GM19438 (cell line): ENCODE data around the gene GXYLT2.

ENCODE experiments used
- ATAC-seq: cut with Tn5 transposase; IDR thresholded peaks from one replicate; pipeline ENCODE4 v1.9.1; 2021; ENCODE audit warnings: low read depth; ENCODE audit not compliant: unreplicated experiment

GXYLT2 gene

DNA sequence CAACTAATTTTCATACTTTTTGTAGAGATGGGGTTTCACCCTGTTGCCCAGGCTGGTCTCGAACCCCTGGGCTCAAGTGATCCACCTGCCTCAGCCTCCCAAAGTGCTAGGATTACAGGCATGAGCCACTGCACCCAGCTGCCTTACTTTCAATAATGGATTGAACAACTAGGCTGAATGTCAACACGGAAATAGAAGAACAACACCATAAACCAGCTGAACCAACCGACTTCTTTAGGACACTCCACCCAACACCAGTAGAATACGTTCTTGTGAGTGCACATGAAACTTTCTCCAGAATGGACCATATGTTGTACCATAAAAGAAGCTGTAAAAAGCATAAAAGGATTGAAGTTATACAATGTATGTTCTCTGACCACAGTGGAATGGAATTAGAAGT, 42.9 kb downstream of the GXYLT2 start:
- ATAC-seq, result no peak

DNA sequence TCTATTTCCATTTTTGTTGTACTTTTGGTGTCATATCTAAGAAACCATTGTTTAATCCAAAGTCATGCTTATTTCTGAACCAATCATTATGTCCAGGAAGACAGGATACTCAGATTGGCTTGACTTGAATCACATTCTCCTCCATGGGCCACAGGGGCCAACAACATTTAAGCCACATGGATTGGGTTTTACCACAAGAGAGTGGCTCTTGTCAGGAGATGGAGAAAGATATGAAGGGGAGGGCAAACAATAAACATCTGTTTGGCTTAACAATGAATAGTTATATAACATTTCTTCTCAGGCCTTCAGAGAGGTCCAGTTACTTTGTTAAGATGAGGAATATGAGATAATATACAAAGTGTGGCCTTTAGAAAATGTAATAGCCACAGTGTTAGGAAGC, 44.6 kb downstream of the GXYLT2 start:
- no peak for ATAC-seq

- peak; percentile 80 for ATAC-seq
Observed at GRCh38 chr3:72938471-72939265, 50.8 kb downstream of the GXYLT2 start.

DNA sequence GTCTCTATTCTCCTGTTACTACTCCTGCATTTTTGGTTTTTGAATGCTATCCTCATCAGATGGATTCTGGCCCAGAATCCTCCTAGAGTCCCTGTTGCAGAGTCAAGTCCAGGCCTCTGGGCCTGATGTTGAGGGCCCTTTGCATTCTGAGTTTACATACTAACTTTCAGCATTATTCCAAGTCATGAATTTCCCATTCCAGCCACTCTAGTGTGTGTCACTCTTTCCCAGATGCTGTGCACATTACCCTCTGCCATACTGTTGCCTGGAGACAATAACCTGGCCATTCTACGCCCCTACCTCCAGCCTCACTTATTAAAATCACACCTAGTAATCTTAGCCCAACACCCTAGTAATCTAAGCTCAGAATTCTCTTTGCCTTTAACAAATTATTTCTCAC, 53.4 kb downstream of the GXYLT2 start:
- no peak for ATAC-seq

DNA sequence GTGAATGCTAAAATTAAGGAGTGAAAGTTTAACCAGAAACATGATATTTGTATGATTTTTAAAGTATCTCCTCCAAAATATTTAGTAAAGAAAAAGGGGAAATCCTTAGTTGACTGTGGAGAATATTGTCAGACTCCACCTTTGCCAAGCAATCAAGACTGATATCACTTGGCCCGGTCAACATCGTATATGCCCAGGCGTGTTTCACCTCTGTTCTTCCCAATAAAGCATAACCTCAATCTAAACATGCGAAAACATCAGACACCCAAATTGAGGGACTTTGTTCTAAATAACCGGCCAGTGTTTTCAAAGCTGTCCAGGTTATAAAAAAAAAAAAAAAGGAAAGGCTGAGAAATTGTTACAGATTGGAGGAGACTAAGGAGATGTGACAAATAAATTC, 54.6 kb downstream of the GXYLT2 start:
- ATAC-seq, result no peak

GRCh38 chr3:72944696-72945095, 56.9 kb downstream of the GXYLT2 start:
- ATAC-seq, result no peak

DNA sequence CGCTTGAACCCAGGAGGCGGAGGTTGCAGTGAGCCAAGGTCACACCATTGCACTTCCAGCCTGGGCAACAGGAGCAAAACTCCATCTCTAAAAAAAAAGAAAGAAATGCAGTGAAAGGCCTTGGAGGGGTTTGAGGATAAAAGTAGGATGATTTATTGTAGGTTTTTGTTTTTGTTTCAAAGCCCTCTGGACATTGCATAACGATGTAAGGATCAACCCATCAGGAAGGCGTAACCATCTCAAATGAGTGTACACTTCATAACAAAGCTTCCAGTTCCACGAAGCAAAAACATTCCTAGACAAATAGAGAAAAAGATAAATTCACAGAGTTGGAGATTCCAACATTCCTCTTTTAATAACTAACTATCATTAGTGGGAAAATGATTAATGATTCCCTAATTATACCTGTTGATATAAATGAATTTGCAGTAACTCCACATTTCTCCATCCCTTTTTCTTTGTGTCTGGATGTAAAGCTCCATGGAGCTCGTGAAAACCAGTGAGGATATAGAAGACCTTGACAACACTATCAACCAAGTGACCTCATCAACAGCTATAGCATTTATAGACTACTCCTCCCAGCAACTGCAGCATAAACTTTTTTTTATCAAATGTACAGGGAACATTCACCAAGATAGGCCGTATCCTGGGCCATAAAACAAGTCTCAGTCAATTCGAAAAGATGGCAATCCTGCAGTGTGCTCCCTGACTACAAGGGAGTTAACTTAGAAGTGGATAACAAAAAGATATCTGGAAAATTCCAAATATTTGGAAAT, 60.1 kb downstream of the GXYLT2 start:
- no peak for ATAC-seq

- ATAC-seq, result no peak
Observed at GRCh38 chr3:72949016-72949415, 61.2 kb downstream of the GXYLT2 start.

GRCh38 chr3:72950372-72950771, 62.5 kb downstream of the GXYLT2 start:
- no peak for ATAC-seq

DNA sequence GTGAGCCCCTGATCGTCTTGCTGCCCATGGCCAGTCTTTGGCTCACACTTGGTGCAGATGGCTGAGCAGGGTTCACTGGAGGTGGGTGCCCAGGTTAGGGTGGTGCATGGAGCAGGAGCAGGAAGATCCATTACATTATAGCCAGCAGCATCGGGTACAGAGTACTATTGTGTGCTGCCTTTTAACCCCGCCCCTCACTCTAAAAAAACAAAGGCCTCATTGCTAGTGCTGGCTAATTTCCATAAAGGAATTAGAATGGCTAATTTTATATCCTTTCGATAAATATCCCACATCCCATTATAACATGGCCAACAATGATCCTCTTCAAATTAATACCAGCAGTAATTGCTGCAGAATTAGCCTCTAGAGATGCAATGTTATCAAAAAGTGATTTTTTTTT, 63.0 kb downstream of the GXYLT2 start:
- ATAC-seq, result no peak

- no peak for ATAC-seq
Observed at GRCh38 chr3:72951259-72951722, 63.4 kb downstream of the GXYLT2 start.

- no peak for ATAC-seq
Observed at GRCh38 chr3:72953325-72953956, 65.6 kb downstream of the GXYLT2 start.

DNA sequence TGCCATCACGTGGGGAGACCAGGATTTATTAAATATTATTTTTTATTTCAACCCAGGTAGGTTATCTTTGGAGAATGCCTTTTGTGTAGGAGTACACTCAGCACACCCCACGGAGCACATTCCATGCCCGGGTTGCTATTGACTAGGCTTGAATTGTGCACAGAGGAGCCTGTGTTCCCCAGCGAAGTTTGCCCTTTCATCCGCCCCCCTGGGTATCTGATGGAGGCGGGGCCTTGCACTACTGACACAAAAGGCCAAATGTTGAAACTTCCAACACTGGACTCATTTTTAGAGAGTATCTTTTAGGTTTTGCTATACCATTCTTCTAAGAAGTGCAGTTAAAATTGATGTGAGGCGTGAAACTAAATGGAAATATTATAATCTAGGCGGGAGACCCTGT, 69.5 kb downstream of the GXYLT2 start:
- ATAC-seq, result no peak

GRCh38 chr3:72959336-72959735, 71.5 kb downstream of the GXYLT2 start:
- ATAC-seq, result no peak

- ATAC-seq, result no peak
Observed at GRCh38 chr3:72960812-72961518, 73.1 kb downstream of the GXYLT2 start.

GRCh38 chr3:72961752-72962151, 73.9 kb downstream of the GXYLT2 start:
- ATAC-seq, result no peak

- no peak for ATAC-seq
Observed at GRCh38 chr3:72962317-72962716, 74.5 kb downstream of the GXYLT2 start.

GRCh38 chr3:72964633-72965032, 76.8 kb downstream of the GXYLT2 start:
- ATAC-seq, result no peak

- ATAC-seq, result no peak
Observed at GRCh38 chr3:72968266-72968664, 80.4 kb downstream of the GXYLT2 start.

GRCh38 chr3:72969766-72970165, 81.9 kb downstream of the GXYLT2 start:
- ATAC-seq, result no peak

GRCh38 chr3:72970942-72971341, 83.1 kb downstream of the GXYLT2 start:
- ATAC-seq, result no peak
